Measurements from ENCODE around the gene TFPT. TPM values are rescaled to one million over a fixed set of nuclear protein-coding genes. Genes with fewer than 3 reads are reported as not detected.

TFPT gene
- total and polyA plus RNA-seq, 10 of the 15 experiments (the other 5 are each of a cell fraction or from before 2014, with no cell fraction given) = 1.7 to 40.2 (median 25.6) TPM

DNA sequence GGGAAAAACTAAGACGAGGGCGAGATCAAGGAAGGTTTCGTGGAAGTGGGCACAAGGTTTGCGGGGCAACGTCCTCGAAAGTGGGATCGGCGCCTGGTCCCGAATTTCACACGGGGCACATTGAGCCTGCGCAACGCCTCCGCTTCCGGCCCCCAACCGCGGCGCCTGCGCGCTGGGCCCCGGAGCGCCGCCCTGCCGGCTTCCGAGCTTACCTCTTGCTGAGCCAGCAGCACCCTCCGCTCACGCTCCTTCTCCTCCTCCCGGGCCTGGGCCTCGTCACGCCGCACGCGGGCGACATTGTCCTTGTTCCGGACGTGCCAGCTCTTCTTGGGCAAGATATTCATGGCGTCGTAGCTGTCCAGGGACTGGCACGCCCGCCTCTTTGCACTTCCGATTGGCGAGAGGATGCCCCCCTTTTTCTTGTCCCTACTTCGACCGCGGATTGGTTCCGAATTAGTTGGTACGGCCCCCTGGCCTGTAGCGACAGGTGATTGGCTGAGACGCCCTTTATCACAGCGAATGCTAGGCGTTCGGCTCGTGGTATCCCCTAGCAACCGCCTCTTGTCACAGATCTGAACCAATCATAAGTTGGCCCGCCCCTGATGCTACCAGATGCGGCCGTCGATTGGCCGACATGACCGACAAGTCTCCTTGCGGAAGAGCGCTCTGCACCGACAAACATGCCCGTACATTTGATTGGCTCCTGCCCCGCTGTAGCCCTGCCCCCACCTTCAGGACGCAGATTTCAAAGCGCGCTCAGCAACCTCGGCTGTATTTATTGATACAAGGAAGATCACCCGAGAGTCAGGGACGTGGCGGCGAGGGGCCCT, 44.1 kb upstream of the TFPT start, which contains the start of gene LENG1 (continued):
- peak; percentile 91 for TF ChIP-seq IKZF1 (conservative IDR thresholded peaks at IDR 0.05)
- TF ChIP-seq, protein P1, sequence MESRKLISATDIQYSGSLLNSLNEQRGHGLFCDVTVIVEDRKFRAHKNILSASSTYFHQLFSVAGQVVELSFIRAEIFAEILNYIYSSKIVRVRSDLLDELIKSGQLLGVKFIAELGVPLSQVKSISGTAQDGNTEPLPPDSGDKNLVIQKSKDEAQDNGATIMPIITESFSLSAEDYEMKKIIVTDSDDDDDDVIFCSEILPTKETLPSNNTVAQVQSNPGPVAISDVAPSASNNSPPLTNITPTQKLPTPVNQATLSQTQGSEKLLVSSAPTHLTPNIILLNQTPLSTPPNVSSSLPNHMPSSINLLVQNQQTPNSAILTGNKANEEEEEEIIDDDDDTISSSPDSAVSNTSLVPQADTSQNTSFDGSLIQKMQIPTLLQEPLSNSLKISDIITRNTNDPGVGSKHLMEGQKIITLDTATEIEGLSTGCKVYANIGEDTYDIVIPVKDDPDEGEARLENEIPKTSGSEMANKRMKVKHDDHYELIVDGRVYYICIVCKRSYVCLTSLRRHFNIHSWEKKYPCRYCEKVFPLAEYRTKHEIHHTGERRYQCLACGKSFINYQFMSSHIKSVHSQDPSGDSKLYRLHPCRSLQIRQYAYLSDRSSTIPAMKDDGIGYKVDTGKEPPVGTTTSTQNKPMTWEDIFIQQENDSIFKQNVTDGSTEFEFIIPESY (IDR thresholded peaks at IDR 0.05) = no peak
- TF ChIP-seq, protein P2, sequence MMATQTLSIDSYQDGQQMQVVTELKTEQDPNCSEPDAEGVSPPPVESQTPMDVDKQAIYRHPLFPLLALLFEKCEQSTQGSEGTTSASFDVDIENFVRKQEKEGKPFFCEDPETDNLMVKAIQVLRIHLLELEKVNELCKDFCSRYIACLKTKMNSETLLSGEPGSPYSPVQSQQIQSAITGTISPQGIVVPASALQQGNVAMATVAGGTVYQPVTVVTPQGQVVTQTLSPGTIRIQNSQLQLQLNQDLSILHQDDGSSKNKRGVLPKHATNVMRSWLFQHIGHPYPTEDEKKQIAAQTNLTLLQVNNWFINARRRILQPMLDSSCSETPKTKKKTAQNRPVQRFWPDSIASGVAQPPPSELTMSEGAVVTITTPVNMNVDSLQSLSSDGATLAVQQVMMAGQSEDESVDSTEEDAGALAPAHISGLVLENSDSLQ (IDR thresholded peaks at IDR 0.05) = peak; percentile 98
- peak; percentile 95 for TF ChIP-seq ZNF207 (IDR thresholded peaks at IDR 0.05; ENCODE audit: borderline replicate concordance)
- TF ChIP-seq PAX8 (IDR thresholded peaks at IDR 0.05) = no peak
- TF ChIP-seq CREM (IDR thresholded peaks at IDR 0.05; ENCODE audit: low read depth) = peak; percentile 70; the same call in 1 of the 2 replicates
- peak; percentile 59 for TF ChIP-seq DPF2 (IDR thresholded peaks at IDR 0.05)
- no peak for TF ChIP-seq RELA (IDR thresholded peaks at IDR 0.05; ENCODE audit: borderline replicate concordance, partially characterized antibody)
- peak; percentile 98 for TF ChIP-seq NFYB (IDR thresholded peaks at IDR 0.05; ENCODE audit: insufficient read depth, low read depth, low read length)
- TF ChIP-seq, protein P3, sequence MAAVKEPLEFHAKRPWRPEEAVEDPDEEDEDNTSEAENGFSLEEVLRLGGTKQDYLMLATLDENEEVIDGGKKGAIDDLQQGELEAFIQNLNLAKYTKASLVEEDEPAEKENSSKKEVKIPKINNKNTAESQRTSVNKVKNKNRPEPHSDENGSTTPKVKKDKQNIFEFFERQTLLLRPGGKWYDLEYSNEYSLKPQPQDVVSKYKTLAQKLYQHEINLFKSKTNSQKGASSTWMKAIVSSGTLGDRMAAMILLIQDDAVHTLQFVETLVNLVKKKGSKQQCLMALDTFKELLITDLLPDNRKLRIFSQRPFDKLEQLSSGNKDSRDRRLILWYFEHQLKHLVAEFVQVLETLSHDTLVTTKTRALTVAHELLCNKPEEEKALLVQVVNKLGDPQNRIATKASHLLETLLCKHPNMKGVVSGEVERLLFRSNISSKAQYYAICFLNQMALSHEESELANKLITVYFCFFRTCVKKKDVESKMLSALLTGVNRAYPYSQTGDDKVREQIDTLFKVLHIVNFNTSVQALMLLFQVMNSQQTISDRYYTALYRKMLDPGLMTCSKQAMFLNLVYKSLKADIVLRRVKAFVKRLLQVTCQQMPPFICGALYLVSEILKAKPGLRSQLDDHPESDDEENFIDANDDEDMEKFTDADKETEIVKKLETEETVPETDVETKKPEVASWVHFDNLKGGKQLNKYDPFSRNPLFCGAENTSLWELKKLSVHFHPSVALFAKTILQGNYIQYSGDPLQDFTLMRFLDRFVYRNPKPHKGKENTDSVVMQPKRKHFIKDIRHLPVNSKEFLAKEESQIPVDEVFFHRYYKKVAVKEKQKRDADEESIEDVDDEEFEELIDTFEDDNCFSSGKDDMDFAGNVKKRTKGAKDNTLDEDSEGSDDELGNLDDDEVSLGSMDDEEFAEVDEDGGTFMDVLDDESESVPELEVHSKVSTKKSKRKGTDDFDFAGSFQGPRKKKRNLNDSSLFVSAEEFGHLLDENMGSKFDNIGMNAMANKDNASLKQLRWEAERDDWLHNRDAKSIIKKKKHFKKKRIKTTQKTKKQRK (IDR thresholded peaks at IDR 0.05; ENCODE audit: low read depth, low read length) = peak; percentile 93
- TF ChIP-seq ESRRA (IDR thresholded peaks at IDR 0.05; ENCODE audit: low read length) = 0 out of 2 replicates have a peak, but pooled peaks have one; percentile 63
- 0 out of 2 replicates have a peak, but pooled peaks have one; percentile 53 for TF ChIP-seq SREBF2 (IDR thresholded peaks at IDR 0.05; ENCODE audit: low read length)
- TF ChIP-seq, protein P4, sequence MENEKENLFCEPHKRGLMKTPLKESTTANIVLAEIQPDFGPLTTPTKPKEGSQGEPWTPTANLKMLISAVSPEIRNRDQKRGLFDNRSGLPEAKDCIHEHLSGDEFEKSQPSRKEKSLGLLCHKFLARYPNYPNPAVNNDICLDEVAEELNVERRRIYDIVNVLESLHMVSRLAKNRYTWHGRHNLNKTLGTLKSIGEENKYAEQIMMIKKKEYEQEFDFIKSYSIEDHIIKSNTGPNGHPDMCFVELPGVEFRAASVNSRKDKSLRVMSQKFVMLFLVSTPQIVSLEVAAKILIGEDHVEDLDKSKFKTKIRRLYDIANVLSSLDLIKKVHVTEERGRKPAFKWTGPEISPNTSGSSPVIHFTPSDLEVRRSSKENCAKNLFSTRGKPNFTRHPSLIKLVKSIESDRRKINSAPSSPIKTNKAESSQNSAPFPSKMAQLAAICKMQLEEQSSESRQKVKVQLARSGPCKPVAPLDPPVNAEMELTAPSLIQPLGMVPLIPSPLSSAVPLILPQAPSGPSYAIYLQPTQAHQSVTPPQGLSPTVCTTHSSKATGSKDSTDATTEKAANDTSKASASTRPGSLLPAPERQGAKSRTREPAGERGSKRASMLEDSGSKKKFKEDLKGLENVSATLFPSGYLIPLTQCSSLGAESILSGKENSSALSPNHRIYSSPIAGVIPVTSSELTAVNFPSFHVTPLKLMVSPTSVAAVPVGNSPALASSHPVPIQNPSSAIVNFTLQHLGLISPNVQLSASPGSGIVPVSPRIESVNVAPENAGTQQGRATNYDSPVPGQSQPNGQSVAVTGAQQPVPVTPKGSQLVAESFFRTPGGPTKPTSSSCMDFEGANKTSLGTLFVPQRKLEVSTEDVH (IDR thresholded peaks at IDR 0.05; ENCODE audit: low read depth, partially characterized antibody) = peak; percentile 27
- no peak for TF ChIP-seq SPI1 (IDR thresholded peaks at IDR 0.05; ENCODE audit: borderline replicate concordance, insufficient read depth, low read depth, low read length)
- no peak for TF ChIP-seq SMARCA5 (IDR thresholded peaks at IDR 0.05)
- TF ChIP-seq TBL1XR1 (IDR thresholded peaks at IDR 0.05; ENCODE audit: low read depth, low read length) = 0 out of 2 replicates have a peak, but pooled peaks have one; percentile 25
- TF ChIP-seq KDM1A (IDR thresholded peaks at IDR 0.05; ENCODE audit: borderline replicate concordance) = no peak

All from GM12878 (cell line).